K562 (cell line): ENCODE measurements around the gene ATP2A3.

Experiments
- CTCF ChIP-seq, 3 experiments: IDR thresholded peaks in 2 of 3; conservative IDR thresholded peaks in 1 of 3; 2 replicates each; pipeline ENCODE4 v1.5.1; 2011 to 2012; ENCODE audit warnings: low read length in 3 of 3, mild to moderate bottlenecking in 3 of 3, control low read depth in 2 of 3, improper control_type of control experiment in 1 of 3, inconsistent platforms in 1 of 3, low read depth in 1 of 3, mixed read lengths in 1 of 3, moderate library complexity in 1 of 3; ENCODE audit not compliant: insufficient read depth in 2 of 3
- E2F4 ChIP-seq: sonication (generic); formaldehyde crosslinking; IDR thresholded peaks from 2 replicates; pipeline ENCODE4 v1.8.0; 2022; ENCODE audit warnings: mild to moderate bottlenecking, low read depth, missing genetic modification reagents
- MECOM ChIP-seq: fragments of 250-450 bp; sonication (Bioruptor Pico); IDR thresholded peaks from 2 replicates; pipeline ENCODE4 v1.8.0; 2022; ENCODE audit warnings: inconsistent platforms
- RFX5 ChIP-seq: IDR thresholded peaks from 2 replicates; pipeline ENCODE4 v1.6.1; 2011; ENCODE audit warnings: low read depth, mild to moderate bottlenecking, improper control_type of control experiment, low read length
- TARDBP ChIP-seq: fragments of 450-650 bp; IDR thresholded peaks from 2 replicates; pipeline ENCODE4 v1.6.1; 2016
- TSHZ1 ChIP-seq: fragments of 250-450 bp; sonication (Bioruptor Pico); IDR thresholded peaks from 2 replicates; pipeline ENCODE4 v1.4.0; 2020; ENCODE audit warnings: mild to moderate bottlenecking, moderate library complexity
- WHSC1 ChIP-seq: IDR thresholded peaks from one replicate; pipeline ENCODE4 v1.6.1; 2012; ENCODE audit warnings: low read length, control low read depth, inconsistent platforms
- ZKSCAN1 ChIP-seq: fragments of 150-350 bp; IDR thresholded peaks from 2 replicates; pipeline ENCODE4 v1.6.1; 2016; ENCODE audit warnings: low read depth, low read length

GRCh38 chr17:3894911-3895343, 69.3 kb downstream of the ATP2A3 start:
- TF ChIP-seq E2F4 (CRISPR knock-in tag): no peak
- TF ChIP-seq MECOM (CRISPR knock-in tag): no peak
- TF ChIP-seq RFX5: no peak
- TF ChIP-seq TARDBP: no peak
- TF ChIP-seq ZKSCAN1: no peak
- no peak for TF ChIP-seq WHSC1
- TF ChIP-seq CTCF (IDR thresholded peaks at IDR 0.05 in 2 of 3, conservative IDR thresholded peaks at IDR 0.05 in 1 of 3; ENCODE audit: insufficient read depth in 2 of 3, low read depth in 1 of 3, low read length in 3 of 3): no peak
- TF ChIP-seq TSHZ1 (CRISPR knock-in tag): no peak
